RWPE1 (cell line): Measurements from ENCODE around the gene CLEC4M.
A peak's percentile ranks its signal among the peaks of the same experiment; 100 is the strongest.

Experiments used
- CTCF ChIA-PET: fragments of 350-600 bp; sonication (Branson Sonifier 250); formaldehyde crosslinking; extraction: SDS; loops from one replicate; lab custom pipeline; 2021; lab: Yijun Ruan, JAX
- POLR2A ChIA-PET: fragments of 400-600 bp; formaldehyde crosslinking; extraction: SDS; loops from one replicate; lab custom pipeline; 2020; ENCODE audit warnings: antibody characterized with exemption; ENCODE audit not compliant: low non-redundant PET; lab: Yijun Ruan, JAX
- DNase-seq: peaks from one replicate; pipeline ENCODE4 v3.0.0; 2012; ENCODE audit warnings: low spot score
- H3K27ac ChIP-seq: fragments of 450-650 bp; 2 replicates; pipeline ENCODE4 v1.5.1; 2017
- TF ChIP-seq, protein P1 (sequence below): fragments of 450-650 bp; conservative IDR thresholded peaks from 2 replicates; pipeline ENCODE4 v1.5.1; 2017; ENCODE audit warnings: low read depth, mild to moderate bottlenecking

The CLEC4M gene

DNA sequence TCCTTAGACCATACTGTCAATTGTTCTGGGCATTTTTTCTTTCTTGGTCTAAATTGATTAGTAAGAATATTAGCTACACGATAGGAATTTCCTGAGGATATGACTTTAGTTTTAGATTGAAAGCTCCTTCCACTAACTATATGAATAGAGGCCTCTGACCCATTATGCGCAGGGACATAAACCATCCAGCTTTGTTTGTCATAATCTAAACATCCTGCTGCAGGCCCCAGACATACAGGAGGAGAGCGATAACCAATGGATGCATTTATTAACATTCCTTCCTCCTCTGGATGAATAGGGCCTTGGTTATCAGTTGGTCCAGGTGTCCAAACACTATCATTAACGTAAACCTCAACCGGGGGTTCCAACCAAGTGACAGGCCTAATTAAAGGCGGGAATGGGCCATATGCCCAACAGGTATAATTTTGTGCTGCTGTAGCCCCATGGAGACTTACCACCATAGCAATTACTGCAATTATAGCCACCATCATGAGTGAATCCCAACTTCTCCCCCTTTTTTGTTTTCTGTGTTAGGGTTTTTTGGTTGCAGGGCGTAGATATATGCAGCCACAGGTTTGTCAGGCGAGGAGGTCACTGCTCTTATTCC is 32.6 kb downstream of the CLEC4M start:
- DNase-seq: no peak
- no peak overlapping the region for H3K27ac ChIP-seq
- POLR2A ChIA-PET: no interaction called here
- CTCF ChIA-PET: interaction anchor here (0.7 to 0.8 kb wide), 3 partner anchors 11 to 228 kb away, joined by 3 to 8 read pairs (median 3); no protein-coding TSS in a partner anchor
- TF ChIP-seq, protein P1, sequence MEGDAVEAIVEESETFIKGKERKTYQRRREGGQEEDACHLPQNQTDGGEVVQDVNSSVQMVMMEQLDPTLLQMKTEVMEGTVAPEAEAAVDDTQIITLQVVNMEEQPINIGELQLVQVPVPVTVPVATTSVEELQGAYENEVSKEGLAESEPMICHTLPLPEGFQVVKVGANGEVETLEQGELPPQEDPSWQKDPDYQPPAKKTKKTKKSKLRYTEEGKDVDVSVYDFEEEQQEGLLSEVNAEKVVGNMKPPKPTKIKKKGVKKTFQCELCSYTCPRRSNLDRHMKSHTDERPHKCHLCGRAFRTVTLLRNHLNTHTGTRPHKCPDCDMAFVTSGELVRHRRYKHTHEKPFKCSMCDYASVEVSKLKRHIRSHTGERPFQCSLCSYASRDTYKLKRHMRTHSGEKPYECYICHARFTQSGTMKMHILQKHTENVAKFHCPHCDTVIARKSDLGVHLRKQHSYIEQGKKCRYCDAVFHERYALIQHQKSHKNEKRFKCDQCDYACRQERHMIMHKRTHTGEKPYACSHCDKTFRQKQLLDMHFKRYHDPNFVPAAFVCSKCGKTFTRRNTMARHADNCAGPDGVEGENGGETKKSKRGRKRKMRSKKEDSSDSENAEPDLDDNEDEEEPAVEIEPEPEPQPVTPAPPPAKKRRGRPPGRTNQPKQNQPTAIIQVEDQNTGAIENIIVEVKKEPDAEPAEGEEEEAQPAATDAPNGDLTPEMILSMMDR: no peak

DNA sequence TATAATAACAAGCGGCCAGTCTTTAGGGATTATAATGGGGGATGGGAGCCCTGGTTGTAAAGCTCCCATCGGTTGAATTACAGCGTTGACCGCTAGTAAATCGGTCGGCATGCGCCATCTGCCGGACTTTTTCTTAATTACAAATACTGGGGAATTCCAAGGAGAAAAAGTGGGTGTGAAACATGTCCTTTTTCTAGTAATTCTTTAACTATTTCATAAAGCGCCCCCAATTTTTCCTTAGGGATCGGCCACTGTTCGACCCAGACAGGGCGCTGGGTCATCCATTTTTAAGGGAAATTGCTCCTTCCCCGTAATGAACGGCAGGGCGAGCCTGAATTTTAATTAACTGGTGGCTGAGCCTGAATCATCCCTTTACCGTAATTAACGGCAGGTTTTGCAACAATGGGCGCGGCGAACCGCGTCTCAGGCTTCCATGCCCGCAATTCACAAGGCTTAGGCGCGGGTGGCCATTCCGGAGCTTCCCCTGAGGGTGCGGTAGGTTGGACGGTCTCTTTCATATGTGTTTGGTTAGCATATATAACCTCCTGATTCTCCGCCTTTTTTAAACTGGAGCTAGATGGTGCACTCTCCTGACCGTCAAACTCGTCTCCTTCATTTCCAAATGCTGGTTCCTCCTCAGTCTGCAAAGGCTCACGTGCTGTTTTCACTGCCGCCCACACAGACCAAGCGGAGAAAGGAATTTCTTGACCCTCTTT is 36.8 kb downstream of the CLEC4M start:
- ChIA-PET POLR2A (interaction anchor here (0.7 kb wide), 2 partner anchors 209 to 401 kb away, joined by 3 to 6 read pairs; no protein-coding TSS in a partner anchor), CTCF (interaction anchor here (0.5 to 3.6 kb wide), 32 partner anchors 10 to 697 kb away, joined by 3 to 19 read pairs (median 4); partner anchors contain the start of genes CLEC4G, STXBP2 and TRAPPC5)
- peak overlapping the region; percentile 44; the same call in 1 of the 2 replicates for H3K27ac ChIP-seq
- peak; percentile 72 for DNase-seq
- TF ChIP-seq, protein P1: peak; percentile 68

DNA sequence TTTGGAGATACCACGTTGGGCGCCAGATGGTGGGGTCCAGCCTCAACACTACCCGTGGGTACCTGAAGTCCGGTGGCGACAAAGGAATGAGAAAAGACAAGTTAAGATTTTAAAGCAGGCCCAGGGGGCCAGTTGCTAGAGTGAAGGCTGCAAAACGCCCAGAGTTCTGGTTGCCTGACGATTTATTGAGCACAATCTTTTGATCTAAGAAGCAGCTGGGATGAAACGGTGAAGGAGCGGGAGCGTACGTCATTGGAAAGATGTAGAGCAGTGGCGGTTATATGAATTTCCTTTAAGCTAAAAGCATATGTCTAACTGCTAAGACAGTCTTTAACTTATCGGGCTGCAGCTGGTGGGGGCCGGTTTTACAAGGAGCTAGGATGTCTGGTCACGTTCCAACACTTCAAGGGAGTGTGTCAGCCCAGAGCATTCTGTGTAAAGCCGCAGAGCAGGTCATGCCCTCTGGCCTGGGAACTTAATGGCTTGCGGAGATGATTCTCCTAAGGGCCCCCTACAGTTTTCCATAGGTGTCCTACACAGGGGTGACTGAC is 38.1 kb downstream of the CLEC4M start:
- ChIA-PET POLR2A (no interaction called here), CTCF (interaction anchor here (0.8 to 3.6 kb wide), 4 partner anchors 68 to 233 kb away, joined by 3 to 19 read pairs (median 7); partner anchors contain the start of gene TRAPPC5)
- no peak for DNase-seq
- H3K27ac ChIP-seq: no peak overlapping the region
- TF ChIP-seq, protein P1: no peak

DNA sequence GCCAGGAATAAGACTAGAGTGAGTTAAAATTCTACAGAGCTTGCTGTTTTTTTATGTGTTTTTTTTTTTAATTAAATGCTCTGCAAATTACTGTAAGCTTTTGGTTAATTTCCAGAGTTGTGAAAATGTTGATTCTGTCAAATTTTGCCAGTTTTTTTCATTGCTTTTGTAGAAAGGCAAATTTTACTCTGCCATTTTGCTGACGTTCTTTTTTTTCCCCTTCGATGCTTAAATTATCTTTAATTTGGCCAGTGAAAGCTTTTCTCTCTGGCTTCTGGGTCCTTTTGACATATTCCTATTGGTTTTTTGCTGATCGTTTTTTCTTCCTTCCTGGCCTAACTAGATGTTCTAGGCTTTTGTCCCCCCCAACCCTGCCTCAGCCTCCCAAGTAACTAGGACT is 43.2 kb downstream of the CLEC4M start:
- no peak for DNase-seq
- no peak overlapping the region for H3K27ac ChIP-seq
- TF ChIP-seq, protein P1: no peak
- CTCF ChIA-PET: interaction anchor here (0.9 kb wide), 1 partner anchor 11 kb away, joined by 8 read pairs; no protein-coding TSS in a partner anchor
- POLR2A ChIA-PET: interaction anchor here (0.6 kb wide), 1 partner anchor 25 kb away, joined by 3 read pairs; no protein-coding TSS in a partner anchor

DNA sequence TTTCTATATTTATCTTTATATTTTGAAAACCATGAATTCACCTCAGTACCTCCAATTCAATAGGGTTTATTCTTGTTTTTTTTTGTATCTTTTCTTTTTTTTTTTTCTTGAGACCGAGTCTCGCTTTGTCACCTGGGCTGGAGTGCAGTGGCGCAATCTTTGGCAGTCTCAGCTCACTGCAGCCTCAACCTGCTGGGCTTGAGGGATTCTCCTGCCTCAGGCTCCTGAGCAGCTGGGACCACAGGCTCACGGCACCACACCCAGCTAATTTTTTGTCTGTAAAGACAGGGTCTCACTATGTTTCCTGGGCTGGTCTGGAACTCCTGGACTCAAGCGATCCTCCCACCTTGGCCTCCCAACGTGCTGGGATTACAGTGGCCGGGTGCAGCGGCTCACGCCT is 43.8 kb downstream of the CLEC4M start:
- ChIA-PET CTCF (interaction anchor here (0.9 kb wide), 1 partner anchor 12 kb away, joined by 8 read pairs; no protein-coding TSS in a partner anchor), POLR2A (no interaction called here)
- TF ChIP-seq, protein P1: no peak
- no peak for DNase-seq
- H3K27ac ChIP-seq: no peak overlapping the region

DNA sequence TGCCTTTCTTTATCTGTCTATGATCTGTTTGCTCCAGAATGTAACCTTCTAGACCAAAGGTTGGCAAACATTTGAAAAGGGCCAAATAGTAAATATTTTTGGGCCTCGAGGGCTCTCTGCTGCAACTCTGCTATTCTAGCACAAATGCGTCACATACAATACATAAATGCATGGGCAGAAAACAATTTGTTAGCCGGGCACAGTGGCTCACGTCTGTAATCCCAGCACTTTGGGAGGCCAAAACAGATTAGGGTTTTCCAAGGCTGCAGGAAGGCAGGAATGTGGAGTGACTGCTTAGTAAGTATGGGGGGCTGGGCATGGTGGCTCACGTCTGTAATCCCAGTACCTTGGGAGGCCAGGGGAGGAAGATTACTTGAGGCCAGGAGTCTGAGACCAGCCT is 45.1 kb downstream of the CLEC4M start:
- DNase-seq: no peak
- ChIA-PET CTCF (interaction anchor here (0.7 kb wide), 1 partner anchor 9 kb away, joined by 3 read pairs; no protein-coding TSS in a partner anchor), POLR2A (no interaction called here)
- H3K27ac ChIP-seq: no peak overlapping the region
- TF ChIP-seq, protein P1: no peak
